Karpas-422 (cell line): ENCODE measurements around the gene AHSG. TPM values are rescaled to one million over a fixed set of nuclear protein-coding genes. Genes with fewer than 3 reads are reported as not detected.

ENCODE experiments used
- DNase-seq: peaks from one replicate; pipeline ENCODE4 v3.0.0-alpha.2; 2015
- H2AFZ ChIP-seq: fragments of 200-600 bp; sonication (generic); 2 replicates; pipeline ENCODE4 v1.6.1; 2014; ENCODE audit warnings: antibody characterized with exemption, low read length, mixed read lengths
- H3K27ac ChIP-seq: fragments of 200-600 bp; sonication (generic); 2 replicates; pipeline ENCODE4 v1.5.1; 2014; ENCODE audit warnings: mild to moderate bottlenecking, low read length, moderate library complexity
- H3K27me3 ChIP-seq: fragments of 200-600 bp; sonication (generic); 2 replicates; pipeline ENCODE4 v1.6.1; 2014; ENCODE audit warnings: low read length, mixed read lengths
- H3K36me3 ChIP-seq: fragments of 200-600 bp; sonication (generic); 2 replicates; pipeline ENCODE4 v1.6.1; 2014; ENCODE audit warnings: low read length, mixed read lengths; ENCODE audit not compliant: insufficient read depth
- H3K4me1 ChIP-seq: fragments of 200-600 bp; sonication (generic); 2 replicates; pipeline ENCODE4 v1.6.1; 2014; ENCODE audit warnings: mild to moderate bottlenecking, low read length, mixed read lengths
- H3K4me2 ChIP-seq: fragments of 200-600 bp; sonication (generic); 2 replicates; pipeline ENCODE4 v1.6.1; 2014; ENCODE audit warnings: low read length, low read depth, mild to moderate bottlenecking; ENCODE audit not compliant: poor library complexity, severe bottlenecking
- H3K4me3 ChIP-seq: fragments of 200-600 bp; sonication (generic); 2 replicates; pipeline ENCODE4 v1.5.1; 2014; ENCODE audit warnings: mild to moderate bottlenecking, antibody characterized with exemption, low read length, mixed read lengths
- H3K79me2 ChIP-seq: fragments of 200-600 bp; sonication (generic); 2 replicates; pipeline ENCODE4 v1.6.1; 2014; ENCODE audit warnings: mild to moderate bottlenecking, low read length, mixed read lengths
- H3K9ac ChIP-seq: fragments of 200-600 bp; sonication (generic); 2 replicates; pipeline ENCODE4 v1.6.0; 2014; ENCODE audit warnings: low read length
- H3K9me2 ChIP-seq: fragments of 200-600 bp; sonication (generic), shearing (Covaris generic); replicated peaks from 2 replicates; pipeline ENCODE4 v1.6.0; 2014; ENCODE audit warnings: mild to moderate bottlenecking, low read length, moderate library complexity; ENCODE audit not compliant: insufficient read depth
- H3K9me3 ChIP-seq: fragments of 300-700, 200-600 bp; sonication (generic); 2 replicates; pipeline ENCODE4 v1.6.1; 2014; ENCODE audit warnings: low read length, mixed read lengths
- H4K20me1 ChIP-seq: fragments of 200-600 bp; sonication (generic); 2 replicates; pipeline ENCODE4 v1.6.1; 2014; ENCODE audit warnings: mild to moderate bottlenecking, antibody characterized with exemption, low read length, low read depth; ENCODE audit not compliant: insufficient read depth
- total RNA-seq: library from RNA; depleted of rRNA; stranded (reverse); fragments of >200 nt; shearing (Covaris generic); gene quantifications from 2 replicates; pipeline ENCODE4 v1.2.3, GENCODE V29; 2014; ENCODE audit warnings: low replicate concordance

Gene AHSG
- total RNA-seq, 1 experiment from 2014 or later = not detected

DNA sequence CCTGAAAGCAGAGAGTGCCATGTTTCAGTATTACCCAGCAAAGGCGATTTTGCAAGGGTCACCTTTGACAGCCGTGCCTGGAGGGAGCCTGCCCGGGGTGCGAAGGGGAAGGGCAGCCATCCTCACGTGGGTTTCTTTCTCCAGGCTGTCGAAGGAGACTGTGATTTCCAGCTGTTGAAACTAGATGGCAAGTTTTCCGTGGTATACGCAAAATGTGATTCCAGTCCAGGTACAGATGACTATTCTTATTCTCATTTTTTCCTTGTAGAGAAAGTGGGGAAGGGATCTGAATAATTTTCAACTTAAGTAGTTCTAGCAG, 3.4 kb downstream of the AHSG start:
- no peak overlapping the region for H3K4me3 ChIP-seq
- no peaks in the 10 kb centered on the region for H4K20me1 ChIP-seq
- no peak overlapping the region for H3K4me2 ChIP-seq
- H3K9ac ChIP-seq = no peak overlapping the region
- no peaks in the 10 kb centered on the region for H3K27me3 ChIP-seq
- H3K4me1 ChIP-seq = peaks cover 10% of the 10 kb centered on the region
- no peaks in the 10 kb centered on the region for H3K79me2 ChIP-seq
- no peaks in the 10 kb centered on the region for H3K9me3 ChIP-seq
- H2AFZ ChIP-seq = no peak overlapping the region
- H3K9me2 ChIP-seq = no peaks in the 10 kb centered on the region
- H3K27ac ChIP-seq = no peak overlapping the region
- no peak for DNase-seq
- no peaks in the 10 kb centered on the region for H3K36me3 ChIP-seq

GRCh38 chr3:186617036-186617946, 4.4 kb downstream of the AHSG start:
- H3K4me1 ChIP-seq = peaks cover 10% of the 10 kb centered on the region
- peak overlapping the region; percentile 20 for H3K4me2 ChIP-seq
- H3K79me2 ChIP-seq = no peaks in the 10 kb centered on the region
- no peaks in the 10 kb centered on the region for H3K36me3 ChIP-seq
- H3K27ac ChIP-seq = no peak overlapping the region
- DNase-seq = peak; percentile 94
- H3K9me2 ChIP-seq = no peaks in the 10 kb centered on the region
- H2AFZ ChIP-seq = peak overlapping the region; percentile 52; the same call in 1 of the 2 replicates
- H4K20me1 ChIP-seq = no peaks in the 10 kb centered on the region
- no peaks in the 10 kb centered on the region for H3K27me3 ChIP-seq
- H3K9ac ChIP-seq = 0 out of 2 replicates have a peak overlapping the region, but pooled peaks have one; percentile 34
- H3K9me3 ChIP-seq = no peaks in the 10 kb centered on the region
- H3K4me3 ChIP-seq = no peak overlapping the region

DNA sequence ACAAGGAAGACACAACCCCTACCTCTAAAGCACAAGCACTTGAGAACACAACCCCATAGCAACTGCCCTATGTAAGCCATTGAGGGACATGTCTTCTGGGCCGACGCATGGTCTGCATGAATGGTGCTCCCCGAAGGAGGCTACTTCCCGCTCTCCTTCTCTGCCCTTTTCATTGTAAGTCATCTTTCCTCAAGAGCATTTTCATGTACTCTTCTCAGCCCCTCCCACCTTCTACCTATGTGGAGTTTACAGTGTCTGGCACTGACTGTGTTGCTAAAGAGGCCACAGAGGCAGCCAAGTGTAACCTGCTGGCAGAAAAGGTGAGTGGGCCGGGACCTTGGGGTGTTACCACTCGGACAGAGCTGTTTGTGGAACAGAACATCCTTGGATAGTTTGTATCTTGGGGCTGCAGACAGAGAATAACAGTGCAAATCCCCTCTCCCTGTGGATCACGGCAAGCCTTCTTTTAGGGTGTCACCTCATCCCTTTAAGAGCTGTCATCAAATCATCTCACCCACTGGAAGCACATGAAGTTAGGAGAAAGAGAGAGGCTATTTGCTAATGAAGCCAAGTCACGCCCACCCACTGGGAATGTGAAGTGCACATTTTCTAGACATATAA, 5.6 kb downstream of the AHSG start:
- H4K20me1 ChIP-seq = no peaks in the 10 kb centered on the region
- H3K9me2 ChIP-seq = no peaks in the 10 kb centered on the region
- no peaks in the 10 kb centered on the region for H3K27me3 ChIP-seq
- no peak overlapping the region for H3K4me3 ChIP-seq
- H3K9me3 ChIP-seq = no peaks in the 10 kb centered on the region
- H3K9ac ChIP-seq = no peak overlapping the region
- H3K27ac ChIP-seq = no peak overlapping the region
- H3K4me1 ChIP-seq = peaks cover 10% of the 10 kb centered on the region
- H3K4me2 ChIP-seq = no peak overlapping the region
- no peak overlapping the region for H2AFZ ChIP-seq
- no peak for DNase-seq
- H3K79me2 ChIP-seq = no peaks in the 10 kb centered on the region
- no peaks in the 10 kb centered on the region for H3K36me3 ChIP-seq

- Histone ChIP-seq H3K4me3 (no peak overlapping the region), H2AFZ (no peak overlapping the region), H3K36me3 (no peaks in the 10 kb centered on the region), H3K27me3 (no peaks in the 10 kb centered on the region), H4K20me1 (no peaks in the 10 kb centered on the region), H3K4me2 (no peak overlapping the region), H3K9ac (no peak overlapping the region), H3K4me1 (peaks cover 3% of the 10 kb centered on the region), H3K27ac (no peak overlapping the region), H3K9me2 (no peaks in the 10 kb centered on the region), H3K79me2 (no peaks in the 10 kb centered on the region), H3K9me3 (no peaks in the 10 kb centered on the region)
- no peak for DNase-seq
Measured at GRCh38 chr3:186619787-186620212, 6.9 kb downstream of the AHSG start.

DNA sequence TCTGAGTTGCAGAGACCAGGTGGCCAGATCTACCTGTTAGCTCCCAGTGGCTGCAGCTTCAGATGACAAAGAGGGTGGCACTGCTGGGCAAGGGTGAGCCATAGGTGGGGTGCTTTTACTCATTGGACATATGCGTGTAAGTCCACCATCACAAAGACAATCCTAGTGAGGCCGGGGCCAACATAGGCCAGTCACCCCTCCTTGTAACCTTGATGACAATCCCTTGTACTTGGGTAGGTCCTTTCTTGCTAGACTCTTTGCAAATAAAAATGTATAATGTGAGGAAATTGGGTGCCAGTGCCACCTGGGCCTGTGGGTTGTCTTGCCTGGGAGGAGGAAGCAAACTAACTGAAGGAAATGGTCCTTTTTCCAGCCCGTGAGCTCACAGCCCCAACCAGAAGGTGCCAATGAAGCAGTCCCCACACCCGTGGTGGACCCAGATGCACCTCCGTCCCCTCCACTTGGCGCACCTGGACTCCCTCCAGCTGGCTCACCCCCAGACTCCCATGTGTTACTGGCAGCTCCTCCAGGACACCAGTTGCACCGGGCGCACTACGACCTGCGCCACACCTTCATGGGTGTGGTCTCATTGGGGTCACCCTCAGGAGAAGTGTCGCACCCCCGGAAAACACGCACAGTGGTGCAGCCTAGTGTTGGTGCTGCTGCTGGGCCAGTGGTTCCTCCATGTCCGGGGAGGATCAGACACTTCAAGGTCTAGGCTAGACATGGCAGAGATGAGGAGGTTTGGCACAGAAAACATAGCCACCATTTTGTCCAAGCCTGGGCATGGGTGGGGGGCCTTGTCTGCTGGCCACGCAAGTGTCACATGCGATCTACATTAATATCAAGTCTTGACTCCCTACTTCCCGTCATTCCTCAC, 7.6 kb downstream of the AHSG start:
- H3K9me2 ChIP-seq = no peaks in the 10 kb centered on the region
- DNase-seq = no peak
- no peaks in the 10 kb centered on the region for H3K79me2 ChIP-seq
- no peak overlapping the region for H3K4me2 ChIP-seq
- H3K9ac ChIP-seq = no peak overlapping the region
- no peaks in the 10 kb centered on the region for H3K27me3 ChIP-seq
- H4K20me1 ChIP-seq = no peaks in the 10 kb centered on the region
- no peak overlapping the region for H3K4me3 ChIP-seq
- no peak overlapping the region for H2AFZ ChIP-seq
- no peak overlapping the region for H3K27ac ChIP-seq
- peaks cover 2% of the 10 kb centered on the region; the same call in 1 of the 2 replicates for H3K4me1 ChIP-seq
- no peaks in the 10 kb centered on the region for H3K9me3 ChIP-seq
- no peaks in the 10 kb centered on the region for H3K36me3 ChIP-seq

GRCh38 chr3:186621894-186622650, 9.2 kb downstream of the AHSG start:
- Histone ChIP-seq H3K4me2 (no peak overlapping the region), H3K27me3 (no peaks in the 10 kb centered on the region), H3K9ac (no peak overlapping the region), H4K20me1 (no peaks in the 10 kb centered on the region), H3K9me3 (no peaks in the 10 kb centered on the region), H3K36me3 (no peaks in the 10 kb centered on the region), H2AFZ (no peak overlapping the region), H3K79me2 (no peaks in the 10 kb centered on the region), H3K4me3 (no peak overlapping the region), H3K4me1 (no peaks in the 10 kb centered on the region), H3K27ac (no peak overlapping the region), H3K9me2 (no peaks in the 10 kb centered on the region)
- no peak for DNase-seq

- Histone ChIP-seq H3K9me3 (no peaks in the 10 kb centered on the region), H4K20me1 (no peaks in the 10 kb centered on the region)
Measured at GRCh38 chr3:186622651-186623310, 9.9 kb downstream of the AHSG start.

More at GRCh38 chr3:186622651-186623310, 9.9 kb downstream of the AHSG start:
- H2AFZ ChIP-seq = no peak overlapping the region
- no peaks in the 10 kb centered on the region for H3K36me3 ChIP-seq
- H3K9me2 ChIP-seq = no peaks in the 10 kb centered on the region
- H3K27me3 ChIP-seq = no peaks in the 10 kb centered on the region
- no peak overlapping the region for H3K9ac ChIP-seq
- no peak overlapping the region for H3K4me2 ChIP-seq
- no peaks in the 10 kb centered on the region for H3K79me2 ChIP-seq
- H3K27ac ChIP-seq = no peak overlapping the region
- H3K4me1 ChIP-seq = no peaks in the 10 kb centered on the region
- no peak for DNase-seq
- H3K4me3 ChIP-seq = no peak overlapping the region
